CD4-positive, alpha-beta T cell (primary cell): ENCODE results near the gene ZNF536. TPM values are rescaled to one million over a fixed set of nuclear protein-coding genes. Genes with fewer than 3 reads are reported as not detected.

ENCODE experiments used
- ATAC-seq: fragments of 200-7000 bp; cut with Tn5 transposase; one replicate; pipeline ENCODE4 v1.10.0; 2022; ENCODE audit warnings: mild to moderate bottlenecking; ENCODE audit not compliant: poor library complexity
- CTCF ChIA-PET: fragments of 350-600 bp; sonication (Branson Sonifier 250); formaldehyde crosslinking; loops from one replicate; lab custom pipeline; 2021; ENCODE audit warnings: antibody characterized with exemption, inconsistent platforms; lab: Charles Lee
- POLR2A ChIA-PET: fragments of 350-600 bp; sonication (Branson Sonifier 250); formaldehyde crosslinking; loops from one replicate; lab custom pipeline; 2021; ENCODE audit warnings: antibody characterized with exemption, inconsistent platforms; lab: Charles Lee
- DNase-seq, 14 experiments: peaks; one replicate each; pipeline ENCODE4 v3.0.0-alpha.2; 2013 to 2020; ENCODE audit warnings: mixed read lengths in 2 of 14
- H3K27ac ChIP-seq, 2 donors: one replicate each; pipeline versions ENCODE4 v1.5.1 to v1.7.0; 2013; ENCODE audit warnings: low read length in 2 of 2, low read depth in 1 of 2, mild to moderate bottlenecking in 1 of 2
- H3K27me3 ChIP-seq, 2 experiments: 1 replicate in 1 of 2; 2 replicates in 1 of 2; pipeline versions ENCODE4 v1.6.1 to v1.7.0; 2013; ENCODE audit warnings: low read length in 2 of 2, control low read depth in 1 of 2, mild to moderate bottlenecking in 1 of 2, moderate library complexity in 1 of 2; ENCODE audit not compliant: insufficient read depth in 2 of 2, control insufficient read depth in 1 of 2
- H3K36me3 ChIP-seq: one replicate; pipeline ENCODE4 v1.6.1; 2013; ENCODE audit warnings: low read length, control low read depth; ENCODE audit not compliant: insufficient read depth
- H3K4me1 ChIP-seq: one replicate; pipeline ENCODE4 v1.6.1; 2013; ENCODE audit warnings: low read length, control low read depth; ENCODE audit not compliant: insufficient read depth
- H3K4me3 ChIP-seq: one replicate; pipeline ENCODE4 v1.5.1; 2013; ENCODE audit warnings: mild to moderate bottlenecking, low read length, moderate library complexity
- H3K9me3 ChIP-seq, 2 experiments: 1 replicate in 1 of 2; 2 replicates in 1 of 2; pipeline versions ENCODE4 v1.6.1 to v1.7.0; 2013; ENCODE audit warnings: low read length in 2 of 2, mild to moderate bottlenecking in 2 of 2, control low read depth in 1 of 2, moderate library complexity in 1 of 2; ENCODE audit not compliant: control insufficient read depth in 1 of 2, insufficient read depth in 1 of 2
- H3K27ac Mint-ChIP-seq: one replicate; pipeline ENCODE4 v1.8.0; 2020; ENCODE audit warnings: mixed read lengths
- H3K27me3 Mint-ChIP-seq: one replicate; pipeline ENCODE4 v1.8.0; 2021; ENCODE audit warnings: mixed read lengths
- H3K36me3 Mint-ChIP-seq: one replicate; pipeline ENCODE4 v1.8.0; 2021; ENCODE audit warnings: low read depth, mixed read lengths
- H3K4me1 Mint-ChIP-seq: one replicate; pipeline ENCODE4 v1.8.0; 2021; ENCODE audit warnings: low read depth, mixed read lengths
- H3K4me3 Mint-ChIP-seq: one replicate; pipeline ENCODE4 v1.8.0; 2020; ENCODE audit warnings: mild to moderate bottlenecking, mixed read lengths
- H3K9me3 Mint-ChIP-seq: one replicate; pipeline ENCODE4 v1.8.0; 2020; ENCODE audit warnings: mixed read lengths
- intact Hi-C, 2 experiments: fragments of 100-400 bp; cut with DNase I in 1 of 2; cut with micrococcal nuclease in 1 of 2; formaldehyde crosslinking; loops; one replicate each; pipeline versions ENCODE4 v1.15.1 to v1.9.0; 2023 to 2025; cut with DNase I, micrococcal nuclease
- total RNA-seq, 174 experiments: library from RNA in 2 of 174; stranded (reverse) in 2 of 174; gene quantifications; one replicate each; pipeline ENCODE4 v1.2.3 and lab custom pipeline; 2021 to 2026
- TF ChIP-seq, protein P1 (sequence below): fragments of 200-600 bp; IDR thresholded peaks from one replicate; pipeline ENCODE4 v1.8.0; 2022; ENCODE audit warnings: antibody characterized with exemption, mild to moderate bottlenecking

ZNF536 gene
- total RNA-seq, 2 experiments from 2014 or later = not detected

DNA sequence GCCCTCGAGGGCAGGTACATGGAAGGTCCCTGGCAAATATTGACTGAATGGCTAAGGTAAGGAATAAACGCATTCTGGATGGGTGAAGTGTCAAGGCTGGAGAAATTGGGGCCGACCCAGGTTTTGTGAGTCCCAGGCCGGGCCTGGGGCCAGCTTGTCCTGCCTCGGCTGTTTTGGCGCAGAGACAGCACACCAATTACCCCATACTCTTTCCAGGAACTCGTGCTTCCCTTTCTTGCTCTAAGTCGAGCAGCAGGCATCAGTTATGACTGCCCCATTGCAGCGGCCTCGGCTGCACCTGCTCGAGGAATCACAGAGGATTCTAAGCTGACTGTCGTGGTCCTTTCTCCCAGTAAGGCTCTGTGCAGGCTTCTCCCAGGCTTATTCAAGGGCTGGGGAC is 67.1 kb downstream of the ZNF536 start:
- Mint-ChIP-seq H3K4me1 (no peaks in the 10 kb centered on the region), H3K27me3 (no peaks in the 10 kb centered on the region), H3K9me3 (no peaks in the 10 kb centered on the region), H3K4me3 (no peak overlapping the region), H3K27ac (no peak overlapping the region), H3K36me3 (no peaks in the 10 kb centered on the region)
- TF ChIP-seq, protein P1, sequence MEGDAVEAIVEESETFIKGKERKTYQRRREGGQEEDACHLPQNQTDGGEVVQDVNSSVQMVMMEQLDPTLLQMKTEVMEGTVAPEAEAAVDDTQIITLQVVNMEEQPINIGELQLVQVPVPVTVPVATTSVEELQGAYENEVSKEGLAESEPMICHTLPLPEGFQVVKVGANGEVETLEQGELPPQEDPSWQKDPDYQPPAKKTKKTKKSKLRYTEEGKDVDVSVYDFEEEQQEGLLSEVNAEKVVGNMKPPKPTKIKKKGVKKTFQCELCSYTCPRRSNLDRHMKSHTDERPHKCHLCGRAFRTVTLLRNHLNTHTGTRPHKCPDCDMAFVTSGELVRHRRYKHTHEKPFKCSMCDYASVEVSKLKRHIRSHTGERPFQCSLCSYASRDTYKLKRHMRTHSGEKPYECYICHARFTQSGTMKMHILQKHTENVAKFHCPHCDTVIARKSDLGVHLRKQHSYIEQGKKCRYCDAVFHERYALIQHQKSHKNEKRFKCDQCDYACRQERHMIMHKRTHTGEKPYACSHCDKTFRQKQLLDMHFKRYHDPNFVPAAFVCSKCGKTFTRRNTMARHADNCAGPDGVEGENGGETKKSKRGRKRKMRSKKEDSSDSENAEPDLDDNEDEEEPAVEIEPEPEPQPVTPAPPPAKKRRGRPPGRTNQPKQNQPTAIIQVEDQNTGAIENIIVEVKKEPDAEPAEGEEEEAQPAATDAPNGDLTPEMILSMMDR = no peak
- intact Hi-C loops = no loop called here
- no peak for ATAC-seq
- Histone ChIP-seq H3K27ac (no peak overlapping the region), H3K9me3 (peaks cover 0 to 15% of the 10 kb centered on the region in 2 experiments), H3K4me3 (no peak overlapping the region), H3K36me3 (no peaks in the 10 kb centered on the region), H3K4me1 (no peaks in the 10 kb centered on the region), H3K27me3 (no peaks in the 10 kb centered on the region)
- DNase-seq = no peak
- POLR2A ChIA-PET = no interaction called here
- CTCF ChIA-PET = no interaction called here

DNA sequence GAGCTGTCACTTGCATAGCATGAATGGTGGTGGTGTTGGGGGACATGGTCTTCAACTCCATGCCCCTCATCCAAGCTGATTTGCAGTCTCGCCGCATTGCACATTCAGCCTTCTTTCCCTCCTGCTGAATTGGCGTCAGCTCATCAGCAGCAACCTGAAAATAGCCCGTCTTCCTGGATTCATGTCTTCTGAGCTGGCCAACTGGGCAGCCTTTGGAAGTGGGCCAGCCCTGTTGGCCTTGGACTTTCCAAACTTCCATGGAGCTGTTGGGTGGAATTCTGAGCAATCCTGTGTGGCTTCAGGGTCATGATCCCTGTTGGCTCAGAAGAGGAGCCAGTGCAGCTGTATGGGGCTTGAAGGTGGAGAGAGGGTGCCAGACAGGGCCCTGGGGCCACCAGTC is 68.8 kb downstream of the ZNF536 start:
- CTCF ChIA-PET = no interaction called here

DNA sequence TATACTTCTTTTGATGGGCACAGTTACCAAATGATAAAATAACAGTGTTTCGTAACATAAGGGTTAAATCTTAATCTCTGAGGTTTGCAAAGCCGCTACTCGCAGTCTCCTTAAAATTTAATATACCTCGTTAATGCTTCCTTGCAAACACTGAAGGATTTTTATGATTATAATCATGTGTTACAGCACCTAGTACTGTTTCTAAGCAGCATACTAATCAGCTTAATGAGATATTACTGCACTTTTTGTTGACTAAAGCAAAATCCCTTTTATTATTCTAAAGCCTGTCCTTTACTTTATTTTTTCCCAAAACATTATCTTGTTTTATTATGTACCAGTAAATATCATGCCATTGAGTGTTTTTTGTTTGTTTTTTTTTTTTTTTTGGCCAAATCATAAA is 70.5 kb downstream of the ZNF536 start:
- Histone ChIP-seq H3K4me3 (no peak overlapping the region), H3K27me3 (no peaks in the 10 kb centered on the region), H3K4me1 (no peaks in the 10 kb centered on the region), H3K27ac (no peak overlapping the region), H3K36me3 (no peaks in the 10 kb centered on the region), H3K9me3 (peaks cover 0 to 34% of the 10 kb centered on the region in 2 experiments)
- Mint-ChIP-seq H3K27ac (no peak overlapping the region), H3K4me1 (no peaks in the 10 kb centered on the region), H3K4me3 (no peak overlapping the region), H3K9me3 (peaks cover 3% of the 10 kb centered on the region), H3K36me3 (no peaks in the 10 kb centered on the region), H3K27me3 (no peaks in the 10 kb centered on the region)
- POLR2A ChIA-PET = no interaction called here
- no peak for ATAC-seq
- DNase-seq = no peak
- CTCF ChIA-PET = no interaction called here
- TF ChIP-seq, protein P1 = no peak
- intact Hi-C loops = no loop called here

More for the DNA sequence above, 68.8 kb downstream of the ZNF536 start:
- Mint-ChIP-seq H3K9me3 (no peaks in the 10 kb centered on the region), H3K4me3 (no peak overlapping the region), H3K36me3 (no peaks in the 10 kb centered on the region), H3K4me1 (no peaks in the 10 kb centered on the region), H3K27me3 (no peaks in the 10 kb centered on the region), H3K27ac (no peak overlapping the region)
- Histone ChIP-seq H3K27ac (no peak overlapping the region), H3K36me3 (no peaks in the 10 kb centered on the region), H3K27me3 (no peaks in the 10 kb centered on the region), H3K9me3 (peaks cover 0 to 32% of the 10 kb centered on the region in 2 experiments), H3K4me1 (no peaks in the 10 kb centered on the region), H3K4me3 (no peak overlapping the region)
- POLR2A ChIA-PET = no interaction called here
- no peak for DNase-seq
- TF ChIP-seq, protein P1 = no peak
- ATAC-seq = no peak
- intact Hi-C loops = no loop called here
